Fibroblast of mammary gland (primary cell): ENCODE measurements around the gene SPOPL.
"Not testable (repeated sequence)": the region's sequence is repeated elsewhere in the genome, so short reads cannot be mapped to it uniquely, and the experiment has no call there.

Source experiments
- DNase-seq: peaks from one replicate; pipeline ENCODE4 v3.0.0-alpha.2; 2010; ENCODE audit warnings: low read depth
- H3K4me3 ChIP-seq: 2 replicates; pipeline ENCODE4 v1.5.1; 2011; ENCODE audit warnings: low read depth, mild to moderate bottlenecking, low read length, moderate library complexity; ENCODE audit not compliant: control insufficient read depth
- CTCF ChIP-seq: conservative IDR thresholded peaks from 2 replicates; pipeline ENCODE4 v1.5.1; 2011; ENCODE audit warnings: low read depth, low read length, inconsistent platforms; ENCODE audit not compliant: control insufficient read depth, insufficient read depth

Gene SPOPL

GRCh38 chr2:138521821-138522220 is 20.3 kb downstream of the SPOPL start:
- H3K4me3 ChIP-seq: no peak overlapping the region
- no peak for DNase-seq
- no peak for TF ChIP-seq CTCF

- no peak for TF ChIP-seq CTCF
Observed at GRCh38 chr2:138522556-138522955, 21.0 kb downstream of the SPOPL start.

GRCh38 chr2:138523018-138523672 is 21.6 kb downstream of the SPOPL start:
- not testable (repeated sequence) for DNase-seq

More at GRCh38 chr2:138522556-138522955, 21.0 kb downstream of the SPOPL start:
- no peak for DNase-seq
- H3K4me3 ChIP-seq: no peak overlapping the region

GRCh38 chr2:138523673-138524042 is 22.1 kb downstream of the SPOPL start:
- H3K4me3 ChIP-seq, DNase-seq: not testable (repeated sequence)

More at GRCh38 chr2:138523018-138523672, 21.6 kb downstream of the SPOPL start:
- not testable (repeated sequence) for H3K4me3 ChIP-seq

GRCh38 chr2:138524353-138524752 is 22.8 kb downstream of the SPOPL start:
- not testable (repeated sequence) for DNase-seq, H3K4me3 ChIP-seq

GRCh38 chr2:138531913-138532312 is 30.3 kb downstream of the SPOPL start:
- DNase-seq: peak; percentile 25
- no peak overlapping the region for H3K4me3 ChIP-seq

GRCh38 chr2:138534791-138535190 is 33.2 kb downstream of the SPOPL start:
- no peak for DNase-seq
- TF ChIP-seq CTCF: no peak
- no peak overlapping the region for H3K4me3 ChIP-seq

More at GRCh38 chr2:138531913-138532312, 30.3 kb downstream of the SPOPL start:
- TF ChIP-seq CTCF: no peak

GRCh38 chr2:138536302-138536701 is 34.7 kb downstream of the SPOPL start:
- no peak overlapping the region for H3K4me3 ChIP-seq
- DNase-seq: peak; percentile 66
- TF ChIP-seq CTCF: no peak
